Measurements from ENCODE around the gene VPS52.
A peak's percentile ranks its signal among the peaks of the same experiment; 100 is the strongest.

VPS52 gene

GRCh38 chr6:33296797-33297405 lies 25.2 kb upstream of the VPS52 start:
- in situ Hi-C loops (cut with HindIII; ENCODE audit: low sequenced_read_pairs), result no loop called here
- no peak for DNase-seq (ENCODE audit: low read depth, low spot score)
- TF ChIP-seq CTCF (IDR thresholded peaks at IDR 0.05; ENCODE audit: low read depth, low read length), result no peak
- peak overlapping the region; percentile 85 for H3K4me3 ChIP-seq (ENCODE audit: low read depth, low read length)

GRCh38 chr6:33295621-33296369 lies 24.1 kb upstream of the VPS52 start:
- in situ Hi-C loops (cut with HindIII; ENCODE audit: low sequenced_read_pairs), result no loop called here
- no peak for TF ChIP-seq CTCF (IDR thresholded peaks at IDR 0.05; ENCODE audit: low read depth, low read length)
- no peak overlapping the region for H3K4me3 ChIP-seq (ENCODE audit: low read depth, low read length)
- no peak for DNase-seq (ENCODE audit: low read depth, low spot score)

DNA sequence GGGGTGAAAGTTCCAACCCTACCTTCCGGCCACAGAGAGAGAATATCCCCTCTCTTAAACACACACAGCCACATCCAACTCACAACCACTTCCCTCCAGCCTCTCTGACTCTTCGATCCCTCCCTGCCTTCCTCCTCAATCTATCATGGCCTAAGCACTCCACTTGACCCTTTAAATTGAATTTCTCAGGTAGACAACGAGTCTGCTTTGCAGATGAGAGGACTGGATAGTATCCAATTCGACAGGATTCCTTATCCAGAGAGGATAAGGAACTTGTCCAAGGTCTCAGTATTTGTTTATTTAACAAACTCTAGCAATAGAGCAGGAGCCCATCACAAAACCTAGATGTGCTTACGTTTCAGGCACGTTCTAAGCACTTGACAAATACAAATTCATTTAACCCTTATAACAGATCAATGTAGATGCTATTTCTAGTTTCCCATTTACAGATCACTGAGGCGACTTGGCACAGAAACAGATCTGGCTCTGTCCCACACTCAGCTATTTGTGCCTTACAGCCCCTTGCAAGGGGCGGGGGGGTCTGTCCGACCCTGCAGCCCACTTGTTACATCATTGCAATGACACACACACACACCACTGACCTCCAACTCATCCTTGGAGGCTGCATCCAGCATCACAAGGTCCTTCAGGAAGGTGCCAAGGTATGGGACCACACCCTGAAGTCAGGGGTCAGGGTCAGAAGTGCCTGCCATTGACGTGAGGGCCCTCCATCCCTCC lies 22.6 kb upstream of the VPS52 start:
- no peak for TF ChIP-seq CTCF (IDR thresholded peaks at IDR 0.05; ENCODE audit: low read depth, low read length)
- H3K4me3 ChIP-seq (ENCODE audit: low read depth, low read length), result no peak overlapping the region
- in situ Hi-C loops (cut with HindIII; ENCODE audit: low sequenced_read_pairs), result no loop called here
- no peak for DNase-seq (ENCODE audit: low read depth, low spot score)

GRCh38 chr6:33292996-33293682 lies 21.5 kb upstream of the VPS52 start:
- TF ChIP-seq CTCF (IDR thresholded peaks at IDR 0.05; ENCODE audit: low read depth, low read length), result no peak
- H3K4me3 ChIP-seq (ENCODE audit: low read depth, low read length), result no peak overlapping the region
- in situ Hi-C loops (cut with HindIII; ENCODE audit: low sequenced_read_pairs), result no loop called here
- DNase-seq (ENCODE audit: low read depth, low spot score), result no peak

DNA sequence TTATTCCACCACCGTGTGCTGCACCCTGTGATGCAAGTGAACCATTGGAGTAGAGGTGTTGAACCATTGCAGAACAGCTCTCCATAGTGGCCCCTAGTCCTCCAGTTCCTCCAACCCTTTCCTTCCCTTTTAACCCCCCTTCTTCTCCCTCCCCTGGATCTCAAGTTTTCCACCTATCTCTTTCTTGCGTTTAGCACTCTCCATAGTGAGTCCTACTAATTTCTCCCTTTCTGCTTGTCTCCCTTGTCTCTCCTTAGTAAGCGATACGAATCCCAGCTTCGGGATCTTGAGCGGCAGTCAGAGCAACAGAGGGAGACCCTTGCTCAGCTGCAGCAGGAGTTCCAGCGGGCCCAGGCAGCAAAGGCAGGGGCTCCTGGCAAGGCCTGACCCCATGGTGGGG lies 18.8 kb upstream of the VPS52 start:
- no peak for TF ChIP-seq CTCF (IDR thresholded peaks at IDR 0.05; ENCODE audit: low read depth, low read length)
- in situ Hi-C loops (cut with HindIII; ENCODE audit: low sequenced_read_pairs), result no loop called here
- DNase-seq (ENCODE audit: low read depth, low spot score), result no peak
- peak overlapping the region; percentile 95 for H3K4me3 ChIP-seq (ENCODE audit: low read depth, low read length)

- TF ChIP-seq CTCF (IDR thresholded peaks at IDR 0.05; ENCODE audit: low read depth, low read length), result no peak
- H3K4me3 ChIP-seq (ENCODE audit: low read depth, low read length), result peak overlapping the region; percentile 95
- no peak for DNase-seq (ENCODE audit: low read depth, low spot score)
- in situ Hi-C loops (cut with HindIII; ENCODE audit: low sequenced_read_pairs), result no loop called here
Observed at GRCh38 chr6:33289784-33290315, 18.2 kb upstream of the VPS52 start.

Measured in astrocyte of the spinal cord (primary cell).